Neural crest cell (in vitro differentiated cells): Measurements from ENCODE around the gene ENOX1. TPM values are rescaled to one million over a fixed set of nuclear protein-coding genes. Genes with fewer than 3 reads are reported as not detected.

ENCODE experiments used
- DNase-seq: peaks from one replicate; pipeline ENCODE4 v3.0.0; 2021; ENCODE audit warnings: low read depth, mixed read lengths, low spot score
- H3K27ac Mint-ChIP-seq: one replicate; pipeline ENCODE4 v1.8.0; 2021; ENCODE audit warnings: mild to moderate bottlenecking, mixed read lengths; ENCODE audit not compliant: unreplicated experiment
- H3K27me3 Mint-ChIP-seq: 2 replicates; pipeline ENCODE4 v1.8.0; 2021; ENCODE audit warnings: low read depth, mild to moderate bottlenecking, mixed read lengths
- H3K36me3 Mint-ChIP-seq: 2 replicates; pipeline ENCODE4 v1.8.0; 2021; ENCODE audit warnings: low read depth, mild to moderate bottlenecking, mixed read lengths
- H3K4me1 Mint-ChIP-seq: 2 replicates; pipeline ENCODE4 v1.8.0; 2021; ENCODE audit warnings: mixed read lengths
- H3K4me3 Mint-ChIP-seq: one replicate; pipeline ENCODE4 v1.8.0; 2021; ENCODE audit warnings: mild to moderate bottlenecking, mixed read lengths
- H3K9me3 Mint-ChIP-seq: 2 replicates; pipeline ENCODE4 v1.8.0; 2021; ENCODE audit warnings: mixed read lengths
- CTCF ChIP-seq: fragments of 200-600 bp; sonication (generic); conservative IDR thresholded peaks from 2 replicates; pipeline ENCODE4 v1.5.0; 2021; ENCODE audit warnings: antibody characterized with exemption, mild to moderate bottlenecking
- total RNA-seq: library from RNA; stranded (reverse); gene quantifications from 2 replicates; pipeline ENCODE4 v1.2.1, GENCODE V29; 2021

Gene ENOX1
- total RNA-seq, 1 donor from 2014 or later = 3.8 TPM

GRCh38 chr13:43307221-43307920 lies 479.4 kb downstream of the ENOX1 start:
- TF ChIP-seq CTCF = no peak
- Mint-ChIP-seq H3K27me3 (no peaks in the 10 kb centered on the region), H3K36me3 (no peaks in the 10 kb centered on the region), H3K27ac (no peak overlapping the region), H3K9me3 (no peaks in the 10 kb centered on the region), H3K4me3 (no peak overlapping the region), H3K4me1 (peaks cover 16% of the 10 kb centered on the region)
- DNase-seq = no peak

GRCh38 chr13:43306372-43306771 lies 480.4 kb downstream of the ENOX1 start:
- DNase-seq = no peak
- Mint-ChIP-seq H3K4me1 (peaks cover 16% of the 10 kb centered on the region), H3K4me3 (no peak overlapping the region), H3K27ac (no peak overlapping the region), H3K9me3 (no peaks in the 10 kb centered on the region), H3K36me3 (no peaks in the 10 kb centered on the region), H3K27me3 (no peaks in the 10 kb centered on the region)
- no peak for TF ChIP-seq CTCF

- Mint-ChIP-seq H3K9me3 (no peaks in the 10 kb centered on the region), H3K27ac (no peak overlapping the region), H3K4me3 (no peak overlapping the region), H3K36me3 (no peaks in the 10 kb centered on the region), H3K27me3 (no peaks in the 10 kb centered on the region), H3K4me1 (peaks cover 16% of the 10 kb centered on the region)
- DNase-seq = no peak
- TF ChIP-seq CTCF = no peak
These were observed 481.4 kb downstream of the ENOX1 start for GRCh38 chr13:43305416-43305815.

GRCh38 chr13:43304945-43305344 lies 481.8 kb downstream of the ENOX1 start:
- Mint-ChIP-seq H3K4me3 (no peak overlapping the region), H3K4me1 (peaks cover 16% of the 10 kb centered on the region), H3K36me3 (no peaks in the 10 kb centered on the region), H3K27ac (no peak overlapping the region), H3K9me3 (no peaks in the 10 kb centered on the region), H3K27me3 (no peaks in the 10 kb centered on the region)
- no peak for TF ChIP-seq CTCF
- DNase-seq = no peak

GRCh38 chr13:43304449-43304848 lies 482.3 kb downstream of the ENOX1 start:
- Mint-ChIP-seq H3K27me3 (no peaks in the 10 kb centered on the region), H3K4me1 (peaks cover 16% of the 10 kb centered on the region)
- DNase-seq = no peak

More at GRCh38 chr13:43304449-43304848, 482.3 kb downstream of the ENOX1 start:
- no peak for TF ChIP-seq CTCF
- no peaks in the 10 kb centered on the region for H3K36me3 Mint-ChIP-seq
- no peak overlapping the region for H3K4me3 Mint-ChIP-seq
- no peaks in the 10 kb centered on the region for H3K9me3 Mint-ChIP-seq
- H3K27ac Mint-ChIP-seq = no peak overlapping the region
